Head of caudate nucleus (tissue), 42 donors: ENCODE results near the gene RAB6D.
"Not testable (repeated sequence)": the region's sequence is repeated elsewhere in the genome, so short reads cannot be mapped to it uniquely, and the experiment has no call there.

Experiments
- DNase-seq, 42 donors: peaks; one replicate each; pipeline versions ENCODE4 v3.0.0 to v3.0.0-alpha.2; 2020 to 2021; ENCODE audit warnings: mixed read lengths in 7 of 42
- intact Hi-C: fragments of 100-400 bp; cut with DNase I; formaldehyde crosslinking; loops from one replicate; pipeline ENCODE4 v1.15.0; 2022

The RAB6D gene

GRCh38 chr2:131368493-131369066 lies 4.6 kb upstream of the RAB6D start:
- DNase-seq, intact Hi-C loops: not testable (repeated sequence)

GRCh38 chr2:131367352-131367751 lies 3.4 kb upstream of the RAB6D start:
- DNase-seq = no peak
- intact Hi-C loops = no loop called here

GRCh38 chr2:131366643-131367042 lies 2.7 kb upstream of the RAB6D start:
- intact Hi-C loops = no loop called here
- DNase-seq = no peak

GRCh38 chr2:131365452-131365851 lies 1.5 kb upstream of the RAB6D start:
- no peak for DNase-seq
- intact Hi-C loops = no loop called here

GRCh38 chr2:131363213-131363612 lies 755 bp downstream of the RAB6D start:
- intact Hi-C loops, DNase-seq: not testable (repeated sequence)

- intact Hi-C loops = not testable (repeated sequence)
Observed at GRCh38 chr2:131361773-131362172, 2.2 kb downstream of the RAB6D start.

GRCh38 chr2:131353167-131353697 lies 10.7 kb downstream of the RAB6D start:
- DNase-seq, intact Hi-C loops: not testable (repeated sequence)

More at GRCh38 chr2:131361773-131362172, 2.2 kb downstream of the RAB6D start:
- DNase-seq = not testable (repeated sequence)

GRCh38 chr2:131349021-131349420 lies 14.9 kb downstream of the RAB6D start:
- DNase-seq = no peak
- intact Hi-C loops = no loop called here

- intact Hi-C loops, DNase-seq: not testable (repeated sequence)
Observed at GRCh38 chr2:131347035-131347434, 16.9 kb downstream of the RAB6D start.

GRCh38 chr2:131339307-131339706 lies 24.7 kb downstream of the RAB6D start:
- intact Hi-C loops = loop anchor here (10.0 kb wide), 1 partner anchor 185 kb away; no protein-coding TSS in a partner anchor
- not testable (repeated sequence) for DNase-seq

- peak; percentile 17 to 86 (median 62) for DNase-seq
- intact Hi-C loops = loop anchor here (10.0 kb wide), 1 partner anchor 181 kb away; no protein-coding TSS in a partner anchor
Observed at GRCh38 chr2:131335319-131335718, 28.6 kb downstream of the RAB6D start.

GRCh38 chr2:131332709-131333108 lies 31.3 kb downstream of the RAB6D start:
- intact Hi-C loops = loop anchor here (10.0 kb wide), 1 partner anchor 178 kb away; no protein-coding TSS in a partner anchor
- not testable (repeated sequence) for DNase-seq

GRCh38 chr2:131331000-131331399 lies 33.0 kb downstream of the RAB6D start:
- intact Hi-C loops = loop anchor here (10.0 kb wide), 1 partner anchor 176 kb away; no protein-coding TSS in a partner anchor
- peak in 2 of 42 donors; percentile 3 to 16 for DNase-seq

- no peak for DNase-seq
- intact Hi-C loops = no loop called here
Observed at GRCh38 chr2:131322209-131322608, 41.8 kb downstream of the RAB6D start.

GRCh38 chr2:131321344-131321743 lies 42.6 kb downstream of the RAB6D start:
- DNase-seq, intact Hi-C loops: not testable (repeated sequence)

- intact Hi-C loops, DNase-seq: not testable (repeated sequence)
Observed at GRCh38 chr2:131311001-131311400, 53.0 kb downstream of the RAB6D start.
